Peyer's patch (tissue), 4 donors: ENCODE data around the gene DQX1.
A peak's percentile ranks its signal among the peaks of the same experiment; 100 is the strongest.

Source experiments
- POLR2A ChIP-seq, 2 donors: fragments of 450-650 bp; IDR thresholded peaks; one replicate each; pipeline ENCODE4 v1.5.1; 2017; ENCODE audit warnings: antibody characterized with exemption in 2 of 2, mild to moderate bottlenecking in 2 of 2, moderate library complexity in 2 of 2
- TF ChIP-seq, protein P1 (sequence below), 6 experiments: fragments of 450-650 bp in 4 of 6; fragments of 200-600 bp in 2 of 6; sonication (generic) in 1 of 6; IDR thresholded peaks; one replicate each; pipeline ENCODE4 v1.5.1; 2017 to 2019; ENCODE audit warnings: antibody characterized with exemption in 6 of 6, mild to moderate bottlenecking in 3 of 6, moderate library complexity in 1 of 6

- TF ChIP-seq, protein P1, sequence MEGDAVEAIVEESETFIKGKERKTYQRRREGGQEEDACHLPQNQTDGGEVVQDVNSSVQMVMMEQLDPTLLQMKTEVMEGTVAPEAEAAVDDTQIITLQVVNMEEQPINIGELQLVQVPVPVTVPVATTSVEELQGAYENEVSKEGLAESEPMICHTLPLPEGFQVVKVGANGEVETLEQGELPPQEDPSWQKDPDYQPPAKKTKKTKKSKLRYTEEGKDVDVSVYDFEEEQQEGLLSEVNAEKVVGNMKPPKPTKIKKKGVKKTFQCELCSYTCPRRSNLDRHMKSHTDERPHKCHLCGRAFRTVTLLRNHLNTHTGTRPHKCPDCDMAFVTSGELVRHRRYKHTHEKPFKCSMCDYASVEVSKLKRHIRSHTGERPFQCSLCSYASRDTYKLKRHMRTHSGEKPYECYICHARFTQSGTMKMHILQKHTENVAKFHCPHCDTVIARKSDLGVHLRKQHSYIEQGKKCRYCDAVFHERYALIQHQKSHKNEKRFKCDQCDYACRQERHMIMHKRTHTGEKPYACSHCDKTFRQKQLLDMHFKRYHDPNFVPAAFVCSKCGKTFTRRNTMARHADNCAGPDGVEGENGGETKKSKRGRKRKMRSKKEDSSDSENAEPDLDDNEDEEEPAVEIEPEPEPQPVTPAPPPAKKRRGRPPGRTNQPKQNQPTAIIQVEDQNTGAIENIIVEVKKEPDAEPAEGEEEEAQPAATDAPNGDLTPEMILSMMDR (IDR thresholded peaks at IDR 0.05): peak in 1 of 6 experiments; percentile 1
- TF ChIP-seq POLR2A (IDR thresholded peaks at IDR 0.05): peak; percentile 79 to 83
Observed at GRCh38 chr2:74529357-74530238, 3.6 kb upstream of the DQX1 start, which contains the start of the genes AUP1 and HTRA2.
